Esophagus muscularis mucosa (tissue), 3 donors: Measurements from ENCODE around the gene UNC50.

Experiments used
- CTCF ChIP-seq, 3 experiments: fragments of 200-600 bp in 2 of 3; fragments of 450-650 bp in 1 of 3; sonication (generic) in 2 of 3; IDR thresholded peaks; one replicate each; pipeline ENCODE4 v1.5.1; 2017 to 2019; ENCODE audit warnings: antibody characterized with exemption in 3 of 3, mild to moderate bottlenecking in 2 of 3, moderate library complexity in 1 of 3
- POLR2A ChIP-seq: fragments of 450-650 bp; IDR thresholded peaks from one replicate; pipeline ENCODE4 v1.6.1; 2017; ENCODE audit warnings: antibody characterized with exemption, moderate library complexity, mild to moderate bottlenecking, low read depth
- POLR2AphosphoS5 ChIP-seq, 2 donors: sonication (generic); formaldehyde crosslinking; IDR thresholded peaks; one replicate each; pipeline ENCODE4 v1.6.1; 2017; ENCODE audit warnings: antibody characterized with exemption in 2 of 2

- TF ChIP-seq CTCF (IDR thresholded peaks at IDR 0.05) (no peak), POLR2A (no peak), POLR2AphosphoS5 (IDR thresholded peaks at IDR 0.05) (no peak)
Observed at GRCh38 chr2:98573426-98573825, 35.0 kb upstream of the UNC50 start.
